T-helper 1 cell (primary cell): ENCODE results near the gene PTEN.
"Not testable (repeated sequence)": the region's sequence is repeated elsewhere in the genome, so short reads cannot be mapped to it uniquely, and the experiment has no call there.

Source experiments
- DNase-seq, 5 donors: peaks; one replicate each; pipeline ENCODE4 v3.0.0-alpha.2; 2012 to 2020

Gene PTEN

GRCh38 chr10:87873656-87874055 lies 10.2 kb downstream of the PTEN start:
- DNase-seq, result no peak

- DNase-seq, result no peak
Measured at GRCh38 chr10:87875929-87876571, 12.6 kb downstream of the PTEN start.

- DNase-seq, result no peak
Measured at GRCh38 chr10:87878664-87879459, 15.4 kb downstream of the PTEN start.

DNA sequence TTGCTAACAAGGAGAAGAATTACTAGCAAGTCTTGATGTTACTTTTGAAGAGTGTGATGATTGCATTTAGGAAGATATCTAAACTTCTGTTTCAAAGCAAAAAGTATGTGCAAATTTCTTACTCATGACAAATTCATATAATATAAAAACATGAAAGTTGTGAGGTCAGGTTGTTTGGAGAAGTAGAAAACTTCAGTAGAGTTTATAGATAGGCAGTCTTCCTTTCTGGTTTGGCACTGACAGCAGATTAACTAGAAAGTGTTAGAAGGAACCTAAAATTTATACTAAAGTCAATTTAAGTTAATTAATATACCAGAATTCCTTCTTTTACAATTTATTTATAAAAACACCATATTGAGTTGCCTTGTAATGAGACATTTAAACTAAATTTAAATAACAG lies 16.9 kb downstream of the PTEN start:
- no peak for DNase-seq

DNA sequence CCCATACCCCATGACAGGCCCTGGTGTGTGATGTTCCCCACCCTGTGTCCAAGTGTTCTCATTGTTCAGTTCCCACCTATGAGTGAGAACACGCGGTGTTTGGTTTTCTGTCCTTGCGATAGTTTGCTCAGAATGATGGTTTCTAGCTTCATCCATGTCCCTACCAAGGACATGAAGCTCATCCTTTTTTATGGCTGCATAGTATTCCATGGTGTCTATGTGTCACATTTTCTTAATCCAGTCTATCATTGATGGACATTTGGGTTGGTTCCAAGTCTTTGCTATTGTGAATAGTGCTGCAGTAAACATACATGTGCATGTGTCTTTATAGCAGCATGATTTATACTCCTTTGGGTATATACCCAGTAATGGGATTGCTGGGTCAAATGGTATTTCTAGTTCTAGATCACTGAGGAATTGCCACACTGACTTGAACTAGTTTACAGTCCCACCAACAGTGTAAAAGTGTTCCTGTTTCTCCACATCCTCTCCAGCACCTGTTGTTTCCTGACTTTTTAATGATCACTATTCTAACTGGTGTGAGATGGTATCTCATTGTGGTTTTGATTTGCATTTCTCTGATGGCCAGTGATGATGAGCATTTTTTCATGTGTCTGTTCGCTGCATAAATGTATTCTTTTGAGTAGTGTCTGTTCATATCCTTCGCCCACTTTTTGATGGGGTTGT lies 18.1 kb downstream of the PTEN start:
- DNase-seq, result not testable (repeated sequence)

DNA sequence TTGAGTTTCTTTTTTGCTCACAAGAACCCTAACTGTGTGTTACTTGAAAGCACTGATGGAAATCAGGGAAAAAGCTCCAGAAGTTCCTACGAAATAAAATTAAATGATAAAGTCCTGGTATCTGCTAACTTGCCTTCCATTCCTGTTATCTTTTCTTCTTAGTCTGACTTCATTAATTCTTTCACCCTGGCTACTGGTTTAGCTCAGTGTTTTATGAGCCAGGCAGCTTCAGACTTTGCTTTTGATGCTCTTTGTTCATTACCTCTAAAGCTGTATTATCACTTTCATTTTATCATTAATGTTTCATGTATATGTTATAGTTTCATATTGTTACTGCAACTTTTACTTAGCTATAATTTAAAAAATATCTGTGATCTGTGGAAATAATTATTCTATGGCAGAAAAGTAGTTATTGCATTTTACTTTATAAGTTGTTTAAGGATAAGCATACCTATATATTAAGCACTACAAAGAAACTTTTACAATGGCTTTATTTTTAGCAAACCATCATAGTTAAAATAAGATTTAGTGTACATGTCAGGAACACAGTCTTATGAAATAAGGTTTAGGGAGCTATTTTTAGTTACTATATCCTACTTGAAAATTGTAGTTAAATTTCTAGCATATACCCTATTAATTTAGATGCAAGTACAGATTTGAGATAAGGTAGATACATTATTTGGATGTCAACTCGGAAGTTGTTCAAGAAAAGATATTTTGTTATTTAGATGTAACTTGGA lies 19.3 kb downstream of the PTEN start:
- DNase-seq, result no peak

GRCh38 chr10:87886635-87887034 lies 23.2 kb downstream of the PTEN start:
- DNase-seq, result no peak

DNA sequence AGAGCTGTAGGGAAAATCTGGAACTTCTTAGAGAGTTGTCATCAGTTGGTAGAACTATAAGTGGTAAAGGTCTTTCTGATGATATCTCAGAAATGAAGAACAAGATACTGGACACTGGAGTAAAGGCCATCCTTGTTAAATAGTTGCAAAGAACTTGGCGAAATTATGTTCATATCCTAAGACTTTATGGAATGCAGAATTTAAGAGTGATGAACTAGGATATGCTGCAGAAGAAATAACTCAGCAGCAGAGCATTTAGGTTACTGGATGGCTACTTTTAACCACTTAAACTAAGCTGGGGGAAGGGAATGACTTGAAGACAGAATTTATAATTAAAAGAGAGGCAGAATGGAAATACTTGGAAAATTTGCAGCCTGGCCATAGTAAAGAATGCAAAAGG lies 23.7 kb downstream of the PTEN start:
- no peak for DNase-seq

DNA sequence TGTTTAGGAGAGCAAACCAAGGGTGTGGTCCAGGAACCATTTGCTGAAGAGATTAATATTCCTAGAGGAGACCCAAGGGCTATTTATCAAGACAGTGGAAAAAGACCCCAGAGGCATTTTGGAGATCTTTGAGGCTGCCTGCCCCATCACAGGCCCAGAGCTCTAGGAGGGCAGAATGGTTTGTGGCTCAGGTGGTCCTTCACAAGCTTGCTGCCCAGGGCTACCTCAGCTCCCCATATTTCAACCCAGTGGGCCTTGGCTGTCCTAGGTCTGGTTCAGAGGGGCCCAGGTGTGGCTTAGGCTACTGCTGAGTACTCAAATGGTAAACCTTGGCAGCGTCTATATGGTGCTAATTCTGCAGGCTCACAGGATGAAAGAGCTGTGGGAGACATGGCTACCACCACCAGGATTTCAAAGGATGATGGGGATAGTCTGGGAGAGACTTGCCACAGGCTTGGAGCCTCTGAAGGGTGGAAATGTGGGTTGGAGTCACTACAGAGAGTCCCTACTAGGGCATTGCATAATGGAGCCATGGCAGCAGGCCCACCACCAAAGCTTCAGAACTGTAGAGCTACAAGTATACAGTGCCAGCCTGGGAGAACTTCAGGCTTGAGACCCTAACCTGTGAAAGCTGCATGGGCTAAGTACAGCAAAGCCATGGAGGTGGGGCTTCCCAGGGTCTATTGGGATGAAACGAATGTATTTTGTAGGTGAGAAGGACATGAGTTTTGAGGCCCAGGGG lies 24.3 kb downstream of the PTEN start:
- no peak for DNase-seq

- no peak for DNase-seq
Measured at GRCh38 chr10:87895430-87895829, 32.0 kb downstream of the PTEN start.

DNA sequence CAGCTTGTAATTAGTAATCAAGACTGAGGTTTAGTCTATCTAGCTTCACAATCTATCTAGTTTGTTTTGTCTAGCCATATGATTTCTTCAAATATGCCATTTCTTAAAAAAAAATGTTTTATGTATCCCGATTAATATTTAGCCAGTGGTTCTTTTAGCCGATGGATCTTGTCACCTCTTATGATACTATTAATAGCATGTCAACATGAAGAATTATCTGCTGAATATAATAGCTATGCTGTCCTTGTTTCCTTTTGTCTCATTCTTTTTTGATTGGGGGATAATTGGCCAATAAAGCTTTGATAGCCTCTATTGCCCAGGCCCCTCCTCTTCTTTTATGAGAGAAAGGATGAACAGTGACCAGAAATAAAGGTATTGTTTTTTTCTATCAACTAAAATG lies 32.8 kb downstream of the PTEN start:
- DNase-seq, result no peak

GRCh38 chr10:87897957-87898356 lies 34.5 kb downstream of the PTEN start:
- not testable (repeated sequence) for DNase-seq

DNA sequence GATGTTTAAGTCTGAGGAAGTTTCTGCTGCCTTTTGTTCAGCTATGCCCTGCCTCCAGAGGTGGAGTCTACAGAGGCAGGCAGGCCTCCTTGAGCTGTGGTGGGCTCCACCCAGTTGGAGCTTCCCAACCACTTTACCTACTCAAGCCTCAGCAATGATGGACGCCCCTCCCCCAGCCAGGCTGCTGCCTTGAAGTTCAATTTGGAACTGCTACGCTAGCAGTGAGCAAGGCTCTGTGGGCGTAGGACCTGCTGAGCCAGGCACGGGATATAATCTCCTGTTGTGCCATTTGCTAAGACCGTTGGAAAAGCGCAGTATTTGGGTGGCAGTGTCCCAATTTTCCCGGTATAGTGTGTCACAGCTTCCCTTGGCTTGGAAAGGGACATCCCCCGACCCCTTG lies 40.0 kb downstream of the PTEN start:
- not testable (repeated sequence) for DNase-seq

DNA sequence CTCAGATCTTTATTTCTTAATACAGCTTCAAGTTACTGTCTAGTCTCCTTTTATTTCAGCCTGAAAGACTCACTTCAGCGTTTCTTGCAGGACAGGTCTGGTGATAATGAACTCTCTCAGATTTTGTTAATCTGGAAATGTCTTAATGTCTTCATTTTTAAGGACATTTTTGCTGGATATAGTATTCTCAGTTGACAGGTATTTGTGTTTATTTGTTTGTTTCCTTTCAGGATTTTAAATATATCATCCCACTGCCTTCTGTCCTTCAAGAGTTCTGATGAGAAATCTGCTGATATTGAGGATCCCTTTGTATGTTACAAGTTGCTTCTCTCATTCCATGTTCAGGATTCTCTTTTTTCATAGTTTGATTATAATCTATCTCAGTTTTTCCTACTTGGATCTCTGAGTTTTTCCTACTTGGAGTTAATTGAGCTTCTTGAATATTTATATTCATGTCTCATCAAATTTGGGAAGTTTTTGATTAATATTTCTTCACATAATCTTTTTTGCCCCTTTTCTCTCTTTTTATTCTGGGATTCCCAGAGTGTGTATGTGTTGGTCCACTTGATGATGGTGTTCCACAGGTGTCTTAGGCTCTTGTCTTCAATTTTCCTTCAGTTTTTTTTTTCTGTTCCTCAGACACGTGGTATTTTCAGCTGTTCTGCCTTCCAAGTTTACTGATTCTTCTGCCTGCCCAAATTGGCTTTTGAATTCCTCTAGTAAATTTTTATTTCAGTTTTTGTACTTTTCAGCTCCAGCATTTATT lies 49.9 kb downstream of the PTEN start:
- no peak for DNase-seq

GRCh38 chr10:87915406-87915805 lies 52.0 kb downstream of the PTEN start:
- DNase-seq, result no peak

DNA sequence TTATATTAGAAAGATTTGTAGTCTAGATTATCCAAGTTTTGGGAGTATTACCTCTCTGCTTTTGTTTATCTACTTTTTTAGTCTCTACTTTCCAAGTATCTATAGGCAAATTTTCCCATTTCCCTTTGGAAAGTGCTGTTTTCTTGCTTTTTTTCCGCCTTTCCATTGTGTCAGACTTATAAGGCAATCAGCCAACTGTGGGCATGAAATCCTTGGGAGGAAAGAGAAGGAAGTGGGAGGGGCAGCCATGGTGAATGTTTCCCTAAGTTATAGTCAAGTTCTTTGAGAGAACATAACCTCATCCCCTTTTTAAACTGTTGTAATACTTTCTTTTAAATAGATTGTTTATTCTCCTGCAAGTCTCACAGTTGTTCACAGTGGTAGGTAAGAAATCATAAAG lies 52.6 kb downstream of the PTEN start:
- no peak for DNase-seq

DNA sequence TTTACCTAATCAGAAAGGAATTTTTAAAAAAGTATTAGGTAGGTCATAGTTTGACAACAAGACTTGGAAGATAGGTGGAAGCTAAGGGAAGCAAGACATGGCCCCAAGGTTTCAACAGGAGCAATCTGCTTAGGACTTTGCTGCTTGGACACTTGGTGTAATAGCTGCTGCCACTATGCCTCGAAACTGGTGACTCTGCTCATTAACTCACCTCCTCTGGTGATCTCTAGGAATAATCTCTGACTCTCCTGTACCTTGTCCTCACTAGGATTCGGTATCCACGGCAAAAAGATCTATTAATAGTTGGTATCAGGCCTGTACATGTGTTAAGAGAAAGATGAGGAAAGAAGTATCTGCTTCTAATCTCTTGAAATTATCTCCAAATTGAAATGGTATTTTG lies 53.1 kb downstream of the PTEN start:
- no peak for DNase-seq

GRCh38 chr10:87918254-87918859 lies 54.9 kb downstream of the PTEN start:
- DNase-seq, result no peak

DNA sequence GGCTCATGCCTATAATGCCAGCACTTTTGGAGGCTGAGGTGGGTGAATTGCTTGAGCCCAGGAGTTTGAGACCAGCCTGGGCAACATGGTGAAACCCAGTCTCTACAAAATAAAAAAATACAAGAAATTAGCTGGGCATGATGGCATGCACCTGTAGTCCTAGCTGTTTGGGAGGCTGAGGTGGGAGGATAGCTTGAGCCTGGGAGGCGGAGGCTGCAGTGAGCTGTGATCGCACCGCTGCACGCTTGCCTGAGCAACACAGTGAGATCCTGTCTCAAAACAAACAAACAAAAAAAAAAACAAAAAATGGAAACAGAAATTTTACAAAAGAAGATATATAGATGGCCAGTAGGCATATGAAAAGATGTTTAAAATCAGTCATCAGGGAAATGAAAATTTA lies 57.1 kb downstream of the PTEN start:
- no peak for DNase-seq

DNA sequence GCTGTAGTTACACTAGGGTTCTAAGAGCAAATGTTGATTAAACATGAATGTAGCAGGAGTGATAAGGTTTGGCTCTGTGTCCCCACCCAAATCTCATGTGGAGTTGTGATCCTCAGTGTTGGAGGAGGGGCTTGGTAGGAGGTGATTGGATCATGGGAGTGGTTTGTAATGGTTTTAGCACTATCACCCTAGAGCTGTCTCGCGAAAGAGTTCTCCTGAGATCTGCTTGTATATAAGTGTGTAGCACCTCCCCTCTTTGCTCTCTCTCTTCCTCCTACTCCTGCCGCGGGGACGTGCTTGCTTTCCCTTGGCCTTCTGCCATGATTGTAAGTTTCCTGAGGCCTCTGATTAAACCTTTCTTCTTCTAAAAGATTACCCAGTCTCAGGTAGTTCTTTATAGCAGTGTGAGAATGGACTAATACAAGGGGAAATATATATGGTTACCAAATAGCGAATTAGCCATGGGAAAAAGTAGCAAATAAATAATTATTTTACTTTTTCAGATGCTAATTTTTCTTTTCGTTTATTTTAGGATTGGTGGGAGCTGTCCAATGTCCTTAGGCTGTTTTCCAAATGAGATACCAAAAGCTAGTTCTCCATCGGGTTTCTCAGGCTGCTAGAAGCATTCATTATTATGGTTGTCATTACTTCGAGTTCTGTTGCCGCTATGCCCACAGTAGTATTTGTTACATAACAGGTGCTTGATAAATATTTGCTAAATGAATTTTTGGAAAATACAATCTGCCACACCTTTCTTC lies 58.7 kb downstream of the PTEN start:
- no peak for DNase-seq
